Epithelial cell of proximal tubule (primary cell): ENCODE results near the gene ZNF697. TPM values are rescaled to one million over a fixed set of nuclear protein-coding genes. Genes with fewer than 3 reads are reported as not detected.
"Not testable (repeated sequence)": the region's sequence is repeated elsewhere in the genome, so short reads cannot be mapped to it uniquely, and the experiment has no call there.

ENCODE experiments used
- DNase-seq: peaks from one replicate; pipeline ENCODE4 v3.0.0-alpha.2; 2011; ENCODE audit warnings: low read depth
- H3K4me3 ChIP-seq: 2 replicates; pipeline ENCODE4 v1.5.1; 2011; ENCODE audit warnings: low read depth, mild to moderate bottlenecking, low read length
- CTCF ChIP-seq: conservative IDR thresholded peaks from 2 replicates; pipeline ENCODE4 v1.5.1; 2012; ENCODE audit warnings: low read depth, mild to moderate bottlenecking, low read length
- total RNA-seq: library from RNA; depleted of rRNA; stranded (reverse); fragments of >200 nt; gene quantifications from 2 replicates; pipeline ENCODE4 v1.2.3, GENCODE V29; 2015

ZNF697 gene
- total RNA-seq, 1 donor from 2014 or later, result 6.8 TPM

- H3K4me3 ChIP-seq, result no peak overlapping the region
- no peak for DNase-seq
These were observed 57.7 kb downstream of the ZNF697 start for GRCh38 chr1:119590393-119590792.

GRCh38 chr1:119588621-119589020 is 59.4 kb downstream of the ZNF697 start:
- DNase-seq, result no peak
- TF ChIP-seq CTCF, result no peak
- H3K4me3 ChIP-seq, result no peak overlapping the region

More at GRCh38 chr1:119590393-119590792, 57.7 kb downstream of the ZNF697 start:
- TF ChIP-seq CTCF, result no peak

GRCh38 chr1:119587341-119587740 is 60.7 kb downstream of the ZNF697 start:
- H3K4me3 ChIP-seq, result no peak overlapping the region
- TF ChIP-seq CTCF, result no peak
- DNase-seq, result peak; percentile 32

GRCh38 chr1:119585801-119586200 is 62.3 kb downstream of the ZNF697 start:
- not testable (repeated sequence) for DNase-seq, H3K4me3 ChIP-seq

- DNase-seq, result no peak
- TF ChIP-seq CTCF, result peak; percentile 73
These were observed 65.3 kb downstream of the ZNF697 start for GRCh38 chr1:119582801-119583200.

GRCh38 chr1:119581076-119581475 is 67.0 kb downstream of the ZNF697 start:
- not testable (repeated sequence) for H3K4me3 ChIP-seq, DNase-seq

More at GRCh38 chr1:119582801-119583200, 65.3 kb downstream of the ZNF697 start:
- no peak overlapping the region for H3K4me3 ChIP-seq

- no peak for DNase-seq
- TF ChIP-seq CTCF, result no peak
- H3K4me3 ChIP-seq, result no peak overlapping the region
These were observed 74.2 kb downstream of the ZNF697 start for GRCh38 chr1:119573886-119574285.

- DNase-seq, H3K4me3 ChIP-seq: not testable (repeated sequence)
These were observed 78.0 kb downstream of the ZNF697 start for GRCh38 chr1:119569930-119570622.

Other genes with a start within 250 kb of the ZNF697 start
- gene HSD3B2, start 233.1 kb downstream of the ZNF697 start, total RNA-seq, result not detected in 2 replicates
- 0.07 TPM in 1 of 2 replicates, not detected in the other for gene HSD3B1, start 141.1 kb downstream of the ZNF697 start, total RNA-seq
- 146 and 204 TPM in 2 replicates for gene PHGDH, start 63.7 kb upstream of the ZNF697 start, total RNA-seq
- not detected in 2 replicates for gene HMGCS2, start 120.6 kb upstream of the ZNF697 start, total RNA-seq
- not detected in 2 replicates for gene REG4, start 163.2 kb upstream of the ZNF697 start, total RNA-seq
- gene ADAM30, start 248.2 kb upstream of the ZNF697 start, total RNA-seq, result not detected in 2 replicates